WTC11 (cell line): ENCODE results near the gene PBX4. TPM values are rescaled to one million over a fixed set of nuclear protein-coding genes. Genes with fewer than 3 reads are reported as not detected.

Experiments
- ATAC-seq: fragments of 200-7000 bp; cut with Tn5 transposase; 2 replicates; pipeline ENCODE4 v1.10.0; 2021; ENCODE audit warnings: mild to moderate bottlenecking, moderate library complexity
- CTCF ChIA-PET: fragments of 300-600 bp; sonication (Branson Sonifier 250); formaldehyde crosslinking; loops from one replicate; lab custom pipeline; 2021; ENCODE audit warnings: antibody characterized with exemption; lab: Charles Lee
- POLR2A ChIA-PET: fragments of 350-600 bp; sonication (Branson Sonifier 250); formaldehyde crosslinking; loops from one replicate; lab custom pipeline; 2021; ENCODE audit warnings: antibody characterized with exemption; lab: Charles Lee
- DNase-seq: peaks from one replicate; pipeline ENCODE4 v3.0.0; 2021; ENCODE audit warnings: low spot score
- H3K27ac Mint-ChIP-seq: 2 replicates; pipeline ENCODE4 v1.8.0; 2021; ENCODE audit warnings: mixed read lengths
- H3K27me3 Mint-ChIP-seq: 2 replicates; pipeline ENCODE4 v1.8.0; 2021; ENCODE audit warnings: low read depth, mild to moderate bottlenecking, moderate library complexity, mixed read lengths
- H3K36me3 Mint-ChIP-seq: 2 replicates; pipeline ENCODE4 v1.8.0; 2021; ENCODE audit warnings: mixed read lengths
- H3K4me1 Mint-ChIP-seq: 2 replicates; pipeline ENCODE4 v1.8.0; 2022; ENCODE audit warnings: mixed read lengths
- H3K4me3 Mint-ChIP-seq: 2 replicates; pipeline ENCODE4 v1.8.0; 2021; ENCODE audit warnings: mild to moderate bottlenecking, moderate library complexity, mixed read lengths
- H3K9me3 Mint-ChIP-seq: 2 replicates; pipeline ENCODE4 v1.8.0; 2021; ENCODE audit warnings: mixed read lengths
- AR ChIP-seq: fragments of 250-450 bp; sonication (Bioruptor Pico); IDR thresholded peaks from 2 replicates; pipeline ENCODE4 v1.9.0; 2021; ENCODE audit warnings: mild to moderate bottlenecking
- CREB1 ChIP-seq: sonication (generic); formaldehyde crosslinking; IDR thresholded peaks from 2 replicates; pipeline ENCODE4 v1.8.0; 2023; ENCODE audit warnings: mild to moderate bottlenecking, missing genetic modification reagents
- ERG ChIP-seq: fragments of 250-450 bp; sonication (Bioruptor Pico); IDR thresholded peaks from 2 replicates; pipeline ENCODE4 v1.8.0; 2021; ENCODE audit warnings: mild to moderate bottlenecking
- FOXP4 ChIP-seq: sonication (generic); formaldehyde crosslinking; IDR thresholded peaks from 2 replicates; pipeline ENCODE4 v1.8.0; 2022; ENCODE audit warnings: mild to moderate bottlenecking, missing genetic modification reagents
- GTF2I ChIP-seq: fragments of 250-450 bp; sonication (Bioruptor Pico); conservative IDR thresholded peaks from 2 replicates; pipeline ENCODE4 v1.4.0; 2021; ENCODE audit warnings: mild to moderate bottlenecking
- IRF1 ChIP-seq: sonication (generic); formaldehyde crosslinking; IDR thresholded peaks from 2 replicates; pipeline ENCODE4 v1.8.0; 2023; ENCODE audit warnings: missing genetic modification reagents
- KAT7 ChIP-seq: sonication (generic); formaldehyde crosslinking; IDR thresholded peaks from 2 replicates; pipeline ENCODE4 v1.8.1; 2023; ENCODE audit warnings: missing genetic modification reagents, mild to moderate bottlenecking, borderline replicate concordance
- MAX ChIP-seq: sonication (generic); formaldehyde crosslinking; IDR thresholded peaks from 2 replicates; pipeline ENCODE4 v1.8.0; 2022; ENCODE audit warnings: mild to moderate bottlenecking, missing genetic modification reagents
- NR3C1 ChIP-seq: sonication (generic); formaldehyde crosslinking; conservative IDR thresholded peaks from 2 replicates; pipeline ENCODE4 v1.8.1; 2023; ENCODE audit warnings: low read depth, mild to moderate bottlenecking, missing genetic modification reagents
- OVOL2 ChIP-seq: fragments of 250-450 bp; sonication (Bioruptor Pico); IDR thresholded peaks from 2 replicates; pipeline ENCODE4 v1.9.0; 2021; ENCODE audit warnings: mild to moderate bottlenecking, borderline replicate concordance
- RORB ChIP-seq: fragments of 250-450 bp; sonication (Bioruptor Pico); IDR thresholded peaks from 2 replicates; pipeline ENCODE4 v1.9.0; 2021; ENCODE audit warnings: mild to moderate bottlenecking
- SMAD3 ChIP-seq: sonication (generic); formaldehyde crosslinking; IDR thresholded peaks from 2 replicates; pipeline ENCODE4 v1.8.0; 2022; ENCODE audit warnings: missing genetic modification reagents, mild to moderate bottlenecking, borderline replicate concordance
- SMAD4 ChIP-seq: sonication (generic); formaldehyde crosslinking; IDR thresholded peaks from 2 replicates; pipeline ENCODE4 v1.8.0; 2022; ENCODE audit warnings: mild to moderate bottlenecking, missing genetic modification reagents
- SP1 ChIP-seq: sonication (generic); formaldehyde crosslinking; conservative IDR thresholded peaks from 2 replicates; pipeline ENCODE4 v1.8.1; 2022; ENCODE audit warnings: missing genetic modification reagents
- ZNF121 ChIP-seq: sonication (generic); formaldehyde crosslinking; IDR thresholded peaks from 2 replicates; pipeline ENCODE4 v1.8.0; 2023; ENCODE audit warnings: missing genetic modification reagents
- ZNF671 ChIP-seq: fragments of 250-450 bp; sonication (Bioruptor Pico); IDR thresholded peaks from 2 replicates; pipeline ENCODE4 v1.8.0; 2021; ENCODE audit warnings: mild to moderate bottlenecking
- total RNA-seq: library from RNA; stranded (reverse); gene quantifications from 3 replicates; pipeline ENCODE4 v1.2.3, GENCODE V29; 2021
- TF ChIP-seq, protein P1 (sequence below): sonication (generic); formaldehyde crosslinking; IDR thresholded peaks from 2 replicates; pipeline ENCODE4 v1.8.1; 2022; ENCODE audit warnings: mild to moderate bottlenecking, moderate library complexity, missing genetic modification reagents
- TF ChIP-seq, protein P2 (sequence below): sonication (generic); formaldehyde crosslinking; conservative IDR thresholded peaks from 2 replicates; pipeline ENCODE4 v1.8.1; 2022; ENCODE audit warnings: mild to moderate bottlenecking, missing genetic modification reagents
- TF ChIP-seq, protein P3 (sequence below): fragments of 250-450 bp; sonication (Bioruptor Pico); IDR thresholded peaks from 2 replicates; pipeline ENCODE4 v1.9.0; 2021; ENCODE audit warnings: mild to moderate bottlenecking
- TF ChIP-seq, protein P4 (sequence below): sonication (generic); formaldehyde crosslinking; IDR thresholded peaks from 2 replicates; pipeline ENCODE4 v1.8.0; 2023; ENCODE audit warnings: mild to moderate bottlenecking, missing genetic modification reagents

The PBX4 gene
- total RNA-seq, 1 experiment from 2014 or later, result 3.2 TPM

DNA sequence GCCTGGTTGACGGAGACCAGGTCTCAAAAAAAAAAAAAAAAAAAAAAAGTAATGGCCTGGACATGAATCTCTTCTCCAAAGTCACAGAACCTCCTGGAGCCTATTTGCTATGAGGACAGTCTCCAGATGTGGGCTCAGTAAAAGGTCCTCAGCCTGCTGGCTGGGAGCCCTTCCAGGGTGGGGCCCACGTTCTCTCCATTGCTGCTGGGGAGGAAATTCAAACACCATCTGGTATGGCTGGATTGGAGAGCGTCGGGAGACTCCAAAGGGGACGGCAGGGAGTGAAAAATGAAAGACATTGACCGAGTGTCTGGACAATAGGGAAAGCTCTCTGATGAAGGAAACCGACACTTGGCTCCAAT lies 1.3 kb upstream of the PBX4 start (continued):
- TF ChIP-seq MAX, result no peak

DNA sequence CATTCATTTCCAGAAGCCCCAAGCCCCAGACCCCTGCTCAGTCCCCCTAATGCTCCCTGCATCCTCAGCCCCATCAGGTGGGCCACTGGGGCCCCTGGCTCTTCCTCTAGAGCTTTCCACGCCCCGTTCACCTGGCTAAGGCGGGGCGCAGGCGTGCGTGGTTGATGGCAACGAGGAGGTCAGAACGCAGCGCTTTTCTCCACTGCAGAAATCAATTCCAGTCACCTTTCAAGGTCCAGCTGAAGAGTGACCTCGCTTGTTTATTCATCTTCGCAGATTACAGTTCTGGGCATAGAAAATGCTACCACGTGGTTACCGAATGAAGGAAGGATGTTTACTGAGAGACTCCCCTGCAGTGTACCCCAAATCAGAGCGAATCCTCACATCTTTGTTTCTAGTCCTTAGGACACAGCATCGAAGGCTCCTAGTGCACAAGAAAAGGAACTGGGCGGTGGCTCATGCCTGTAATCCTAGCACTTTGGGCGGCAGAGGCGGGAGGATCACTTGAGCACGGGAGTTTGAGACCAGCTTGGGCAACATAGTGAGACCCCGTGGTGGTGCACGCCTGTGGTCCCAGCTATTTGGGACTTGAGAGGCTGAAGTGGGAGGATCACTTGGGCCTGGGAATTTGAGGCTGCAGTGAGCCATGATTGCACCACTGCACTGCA lies 828 bp upstream of the PBX4 start:
- Mint-ChIP-seq H3K36me3 (peaks cover 8% of the 10 kb centered on the region), H3K9me3 (no peaks in the 10 kb centered on the region), H3K4me1 (peaks cover 13% of the 10 kb centered on the region), H3K27me3 (peaks cover 29% of the 10 kb centered on the region), H3K4me3 (peak overlapping the region; percentile 73), H3K27ac (no peak overlapping the region)
- DNase-seq, result no peak
- POLR2A ChIA-PET, result interaction anchor here (0.8 to 1.1 kb wide), 2 partner anchors 9 to 14 kb away, joined by 3 to 5 read pairs; partner anchors contain the start of gene LPAR2
- TF ChIP-seq RORB (CRISPR knock-in tag) (no peak), ZNF121 (CRISPR knock-in tag) (peak; percentile 92)
- peak; percentile 2; the same call in 1 of the 2 replicates for ATAC-seq
- CTCF ChIA-PET, result interaction anchor here (1.1 to 4.7 kb wide), 4 partner anchors 9 to 87 kb away, joined by 6 to 24 read pairs (median 8); partner anchors contain the start of gene GMIP

- no peak for DNase-seq
- H3K27ac Mint-ChIP-seq, result no peak overlapping the region
- no peaks in the 10 kb centered on the region for H3K36me3 Mint-ChIP-seq
- H3K4me1 Mint-ChIP-seq, result peaks cover 13% of the 10 kb centered on the region
- CTCF ChIA-PET, result interaction anchor here (0.9 to 2.9 kb wide), 3 partner anchors 29 to 61 kb away, joined by 3 to 14 read pairs (median 3); partner anchors contain the start of gene GMIP
- POLR2A ChIA-PET, result no interaction called here
- TF ChIP-seq OVOL2, result no peak
- TF ChIP-seq, protein P1, sequence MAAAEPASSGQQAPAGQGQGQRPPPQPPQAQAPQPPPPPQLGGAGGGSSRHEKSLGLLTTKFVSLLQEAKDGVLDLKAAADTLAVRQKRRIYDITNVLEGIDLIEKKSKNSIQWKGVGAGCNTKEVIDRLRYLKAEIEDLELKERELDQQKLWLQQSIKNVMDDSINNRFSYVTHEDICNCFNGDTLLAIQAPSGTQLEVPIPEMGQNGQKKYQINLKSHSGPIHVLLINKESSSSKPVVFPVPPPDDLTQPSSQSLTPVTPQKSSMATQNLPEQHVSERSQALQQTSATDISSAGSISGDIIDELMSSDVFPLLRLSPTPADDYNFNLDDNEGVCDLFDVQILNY (CRISPR knock-in tag), result no peak
- TF ChIP-seq ERG, result no peak
- no peak for TF ChIP-seq SP1 (CRISPR knock-in tag)
- TF ChIP-seq, protein P2, sequence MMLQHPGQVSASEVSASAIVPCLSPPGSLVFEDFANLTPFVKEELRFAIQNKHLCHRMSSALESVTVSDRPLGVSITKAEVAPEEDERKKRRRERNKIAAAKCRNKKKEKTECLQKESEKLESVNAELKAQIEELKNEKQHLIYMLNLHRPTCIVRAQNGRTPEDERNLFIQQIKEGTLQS, result no peak
- TF ChIP-seq, protein P3, sequence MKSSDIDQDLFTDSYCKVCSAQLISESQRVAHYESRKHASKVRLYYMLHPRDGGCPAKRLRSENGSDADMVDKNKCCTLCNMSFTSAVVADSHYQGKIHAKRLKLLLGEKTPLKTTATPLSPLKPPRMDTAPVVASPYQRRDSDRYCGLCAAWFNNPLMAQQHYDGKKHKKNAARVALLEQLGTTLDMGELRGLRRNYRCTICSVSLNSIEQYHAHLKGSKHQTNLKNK (CRISPR knock-in tag), result no peak
- TF ChIP-seq CREB1 (CRISPR knock-in tag), result no peak
- TF ChIP-seq AR (CRISPR knock-in tag), result no peak
- TF ChIP-seq IRF1 (CRISPR knock-in tag), result no peak
- TF ChIP-seq SMAD4, result no peak
- no peak for TF ChIP-seq FOXP4
- TF ChIP-seq SMAD3 (CRISPR knock-in tag), result no peak
- no peak for TF ChIP-seq RORB (CRISPR knock-in tag)
- TF ChIP-seq, protein P4, sequence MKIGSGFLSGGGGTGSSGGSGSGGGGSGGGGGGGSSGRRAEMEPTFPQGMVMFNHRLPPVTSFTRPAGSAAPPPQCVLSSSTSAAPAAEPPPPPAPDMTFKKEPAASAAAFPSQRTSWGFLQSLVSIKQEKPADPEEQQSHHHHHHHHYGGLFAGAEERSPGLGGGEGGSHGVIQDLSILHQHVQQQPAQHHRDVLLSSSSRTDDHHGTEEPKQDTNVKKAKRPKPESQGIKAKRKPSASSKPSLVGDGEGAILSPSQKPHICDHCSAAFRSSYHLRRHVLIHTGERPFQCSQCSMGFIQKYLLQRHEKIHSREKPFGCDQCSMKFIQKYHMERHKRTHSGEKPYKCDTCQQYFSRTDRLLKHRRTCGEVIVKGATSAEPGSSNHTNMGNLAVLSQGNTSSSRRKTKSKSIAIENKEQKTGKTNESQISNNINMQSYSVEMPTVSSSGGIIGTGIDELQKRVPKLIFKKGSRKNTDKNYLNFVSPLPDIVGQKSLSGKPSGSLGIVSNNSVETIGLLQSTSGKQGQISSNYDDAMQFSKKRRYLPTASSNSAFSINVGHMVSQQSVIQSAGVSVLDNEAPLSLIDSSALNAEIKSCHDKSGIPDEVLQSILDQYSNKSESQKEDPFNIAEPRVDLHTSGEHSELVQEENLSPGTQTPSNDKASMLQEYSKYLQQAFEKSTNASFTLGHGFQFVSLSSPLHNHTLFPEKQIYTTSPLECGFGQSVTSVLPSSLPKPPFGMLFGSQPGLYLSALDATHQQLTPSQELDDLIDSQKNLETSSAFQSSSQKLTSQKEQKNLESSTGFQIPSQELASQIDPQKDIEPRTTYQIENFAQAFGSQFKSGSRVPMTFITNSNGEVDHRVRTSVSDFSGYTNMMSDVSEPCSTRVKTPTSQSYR (CRISPR knock-in tag), result no peak
- no peak for TF ChIP-seq ZNF671
- no peak for TF ChIP-seq KAT7 (CRISPR knock-in tag)
- TF ChIP-seq NR3C1 (CRISPR knock-in tag), result no peak
- no peak for TF ChIP-seq GTF2I (CRISPR knock-in tag)
- no peak for TF ChIP-seq MAX
- H3K27me3 Mint-ChIP-seq, result peaks cover 29% of the 10 kb centered on the region
- H3K4me3 Mint-ChIP-seq, result no peak overlapping the region
- no peak for ATAC-seq
- no peaks in the 10 kb centered on the region for H3K9me3 Mint-ChIP-seq
Measured at GRCh38 chr19:19615086-19615485, 3.4 kb downstream of the PBX4 start.
